K562 (cell line): Measurements from ENCODE around the gene POC1B.

Source experiments
- CTCF ChIP-seq, 3 experiments: IDR thresholded peaks in 2 of 3; conservative IDR thresholded peaks in 1 of 3; 2 replicates each; pipeline ENCODE4 v1.5.1; 2011 to 2012; ENCODE audit warnings: low read length in 3 of 3, mild to moderate bottlenecking in 3 of 3, control low read depth in 2 of 3, improper control_type of control experiment in 1 of 3, inconsistent platforms in 1 of 3, low read depth in 1 of 3, mixed read lengths in 1 of 3, moderate library complexity in 1 of 3; ENCODE audit not compliant: insufficient read depth in 2 of 3
- MAFK ChIP-seq: IDR thresholded peaks from 2 replicates; pipeline ENCODE4 v1.6.1; 2011; ENCODE audit warnings: low read length, improper control_type of control experiment

DNA sequence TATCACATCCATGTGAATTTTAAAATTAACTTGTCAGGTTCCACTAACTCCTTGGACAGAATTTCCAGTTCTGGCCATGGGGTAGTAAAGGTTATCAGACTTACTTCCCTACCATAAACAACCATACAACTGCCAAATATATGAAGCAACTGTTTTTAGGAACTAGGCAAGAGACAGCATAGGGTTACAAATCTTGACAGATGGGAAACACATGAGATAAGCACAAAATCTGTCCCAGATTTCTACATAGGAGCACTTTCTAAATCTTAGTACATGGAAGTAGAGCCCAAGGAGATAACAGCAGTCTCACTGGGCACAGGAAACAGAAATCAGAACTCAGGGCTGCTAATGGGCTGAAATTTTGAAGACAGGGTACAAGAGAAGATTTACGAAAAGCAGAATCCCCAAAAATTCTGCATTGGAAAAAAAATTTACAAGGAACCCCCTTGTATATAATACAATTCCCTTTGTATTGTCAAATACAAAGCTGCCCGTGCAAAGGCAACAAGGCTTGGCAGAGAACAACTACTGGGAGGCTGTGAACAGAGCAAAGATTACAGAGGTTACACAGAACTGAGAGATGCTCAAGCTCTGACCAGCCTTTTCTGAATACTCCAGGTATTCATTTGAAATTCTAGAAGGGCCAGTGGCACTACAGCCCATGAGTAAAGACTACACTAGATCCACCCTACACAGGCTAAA is 44.5 kb downstream of the POC1B start:
- TF ChIP-seq CTCF (IDR thresholded peaks at IDR 0.05 in 2 of 3, conservative IDR thresholded peaks at IDR 0.05 in 1 of 3; ENCODE audit: insufficient read depth in 2 of 3, low read depth in 1 of 3, low read length in 3 of 3): no peak
- TF ChIP-seq MAFK: no peak
